Activated B cell treated with CpG ODN at 0.5 μM for 24 hours (primary cell): ENCODE data around the gene CD7. TPM values are rescaled to one million over a fixed set of nuclear protein-coding genes. Genes with fewer than 3 reads are reported as not detected.

Source experiments
- ATAC-seq: fragments of 200-7000 bp; cut with Tn5 transposase; one replicate; pipeline ENCODE4 v1.10.0; 2021; ENCODE audit warnings: low read depth, mild to moderate bottlenecking, moderate library complexity
- CTCF ChIA-PET: fragments of 350-600 bp; sonication (Branson Sonifier 250); formaldehyde crosslinking; loops from one replicate; lab custom pipeline; 2021; ENCODE audit warnings: antibody characterized with exemption; lab: Charles Lee
- POLR2A ChIA-PET: fragments of 350-600 bp; sonication (Branson Sonifier 250); formaldehyde crosslinking; loops from one replicate; lab custom pipeline; 2021; ENCODE audit warnings: antibody characterized with exemption; lab: Charles Lee
- DNase-seq: peaks from one replicate; pipeline ENCODE4 v3.0.0; 2022
- H3K27ac Mint-ChIP-seq: one replicate; pipeline ENCODE4 v1.8.0; 2020; ENCODE audit warnings: mixed read lengths
- H3K27me3 Mint-ChIP-seq: one replicate; pipeline ENCODE4 v1.8.0; 2021; ENCODE audit warnings: mixed read lengths
- H3K36me3 Mint-ChIP-seq: one replicate; pipeline ENCODE4 v1.8.0; 2021; ENCODE audit warnings: low read depth, mixed read lengths
- H3K4me1 Mint-ChIP-seq: one replicate; pipeline ENCODE4 v1.8.0; 2021; ENCODE audit warnings: mixed read lengths
- H3K4me3 Mint-ChIP-seq: one replicate; pipeline ENCODE4 v1.8.0; 2020; ENCODE audit warnings: mild to moderate bottlenecking, mixed read lengths
- H3K9me3 Mint-ChIP-seq: one replicate; pipeline ENCODE4 v1.8.0; 2020; ENCODE audit warnings: mixed read lengths
- intact Hi-C: fragments of 100-400 bp; cut with micrococcal nuclease; formaldehyde crosslinking; loops from one replicate; pipeline ENCODE4 v1.15.1; 2024
- total RNA-seq: library from RNA; stranded (reverse); gene quantifications from 2 replicates; pipeline ENCODE4 v1.2.3, GENCODE V29; 2022
- TF ChIP-seq, protein P1 (sequence below): fragments of 200-600 bp; IDR thresholded peaks from one replicate; pipeline ENCODE4 v1.8.0; 2022; ENCODE audit warnings: antibody characterized with exemption, mild to moderate bottlenecking

The CD7 gene
- total RNA-seq, 1 donor from 2014 or later: 0.42 TPM

GRCh38 chr17:82285141-82285540 lies 32.3 kb downstream of the CD7 start:
- H3K4me3 Mint-ChIP-seq: no peak overlapping the region
- no peaks in the 10 kb centered on the region for H3K36me3 Mint-ChIP-seq
- peaks cover 6% of the 10 kb centered on the region for H3K4me1 Mint-ChIP-seq
- intact Hi-C loops: no loop called here
- TF ChIP-seq, protein P1, sequence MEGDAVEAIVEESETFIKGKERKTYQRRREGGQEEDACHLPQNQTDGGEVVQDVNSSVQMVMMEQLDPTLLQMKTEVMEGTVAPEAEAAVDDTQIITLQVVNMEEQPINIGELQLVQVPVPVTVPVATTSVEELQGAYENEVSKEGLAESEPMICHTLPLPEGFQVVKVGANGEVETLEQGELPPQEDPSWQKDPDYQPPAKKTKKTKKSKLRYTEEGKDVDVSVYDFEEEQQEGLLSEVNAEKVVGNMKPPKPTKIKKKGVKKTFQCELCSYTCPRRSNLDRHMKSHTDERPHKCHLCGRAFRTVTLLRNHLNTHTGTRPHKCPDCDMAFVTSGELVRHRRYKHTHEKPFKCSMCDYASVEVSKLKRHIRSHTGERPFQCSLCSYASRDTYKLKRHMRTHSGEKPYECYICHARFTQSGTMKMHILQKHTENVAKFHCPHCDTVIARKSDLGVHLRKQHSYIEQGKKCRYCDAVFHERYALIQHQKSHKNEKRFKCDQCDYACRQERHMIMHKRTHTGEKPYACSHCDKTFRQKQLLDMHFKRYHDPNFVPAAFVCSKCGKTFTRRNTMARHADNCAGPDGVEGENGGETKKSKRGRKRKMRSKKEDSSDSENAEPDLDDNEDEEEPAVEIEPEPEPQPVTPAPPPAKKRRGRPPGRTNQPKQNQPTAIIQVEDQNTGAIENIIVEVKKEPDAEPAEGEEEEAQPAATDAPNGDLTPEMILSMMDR: no peak
- ATAC-seq (no peak), DNase-seq (no peak)
- ChIA-PET POLR2A (interaction anchor here (1.7 to 3.3 kb wide), 3 partner anchors 7 to 12 kb away, joined by 6 to 19 read pairs (median 15); partner anchors contain the start of gene CSNK1D), CTCF (no interaction called here)
- no peak overlapping the region for H3K27ac Mint-ChIP-seq
- H3K9me3 Mint-ChIP-seq: no peaks in the 10 kb centered on the region
- H3K27me3 Mint-ChIP-seq: no peaks in the 10 kb centered on the region

GRCh38 chr17:82283208-82283749 lies 34.1 kb downstream of the CD7 start:
- DNase-seq (no peak), ATAC-seq (no peak)
- TF ChIP-seq, protein P1: no peak
- intact Hi-C loops: no loop called here
- Mint-ChIP-seq H3K9me3 (no peaks in the 10 kb centered on the region), H3K27ac (no peak overlapping the region), H3K36me3 (no peaks in the 10 kb centered on the region), H3K4me3 (no peak overlapping the region), H3K4me1 (peaks cover 8% of the 10 kb centered on the region), H3K27me3 (peaks cover 2% of the 10 kb centered on the region)
- ChIA-PET CTCF (no interaction called here), POLR2A (interaction anchor here (1.9 to 3.3 kb wide), 2 partner anchors 9 to 14 kb away, joined by 15 to 19 read pairs; no protein-coding TSS in a partner anchor)

DNA sequence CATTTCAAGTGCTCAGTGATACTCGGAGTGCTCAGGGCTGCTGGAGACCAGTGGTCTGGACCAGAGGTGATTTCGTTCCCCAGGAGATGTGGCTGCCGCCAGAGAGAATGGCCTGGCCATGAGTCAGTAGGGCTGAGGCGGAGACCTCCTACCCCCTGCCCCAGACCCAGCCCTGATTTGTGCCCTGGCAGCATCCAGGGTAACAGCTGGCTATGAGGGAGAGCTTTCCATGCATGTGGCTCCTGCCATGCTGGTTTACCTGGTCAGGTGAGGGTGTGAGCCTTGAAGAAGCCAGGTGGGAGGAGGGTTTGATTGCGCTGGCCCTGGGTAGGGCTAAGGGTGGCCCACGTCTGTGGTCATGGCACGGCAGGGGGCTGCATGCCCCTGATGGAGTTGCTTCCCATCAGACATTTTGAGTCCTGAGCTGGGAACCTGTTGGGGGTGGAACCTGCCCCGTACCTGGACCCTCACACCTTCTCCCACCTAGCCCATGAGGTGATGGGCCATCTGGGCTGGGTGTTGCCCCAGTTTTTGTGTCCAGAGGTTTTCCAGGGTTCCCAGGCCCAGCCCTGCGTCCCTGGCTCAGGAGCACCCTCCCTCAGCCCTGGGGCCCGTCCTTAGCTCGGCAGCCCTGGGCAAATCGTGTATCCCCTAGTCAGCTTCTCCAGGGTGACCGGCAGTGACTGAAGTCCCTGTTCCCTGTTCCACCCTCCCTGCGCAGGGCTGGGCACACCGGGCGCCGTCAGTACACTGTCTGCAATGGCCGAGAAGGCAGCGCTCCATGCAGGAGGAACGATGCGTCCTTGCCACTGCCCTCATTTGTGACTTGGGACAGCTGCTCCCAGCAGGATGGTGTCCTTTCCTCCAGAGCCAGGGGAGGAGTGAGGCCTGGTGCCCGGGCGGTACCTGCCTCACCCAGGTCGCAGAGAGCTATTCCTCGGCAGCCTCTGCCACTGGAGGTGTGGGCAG lies 34.9 kb downstream of the CD7 start:
- no peak for ATAC-seq
- H3K4me1 Mint-ChIP-seq: peaks cover 8% of the 10 kb centered on the region

DNA sequence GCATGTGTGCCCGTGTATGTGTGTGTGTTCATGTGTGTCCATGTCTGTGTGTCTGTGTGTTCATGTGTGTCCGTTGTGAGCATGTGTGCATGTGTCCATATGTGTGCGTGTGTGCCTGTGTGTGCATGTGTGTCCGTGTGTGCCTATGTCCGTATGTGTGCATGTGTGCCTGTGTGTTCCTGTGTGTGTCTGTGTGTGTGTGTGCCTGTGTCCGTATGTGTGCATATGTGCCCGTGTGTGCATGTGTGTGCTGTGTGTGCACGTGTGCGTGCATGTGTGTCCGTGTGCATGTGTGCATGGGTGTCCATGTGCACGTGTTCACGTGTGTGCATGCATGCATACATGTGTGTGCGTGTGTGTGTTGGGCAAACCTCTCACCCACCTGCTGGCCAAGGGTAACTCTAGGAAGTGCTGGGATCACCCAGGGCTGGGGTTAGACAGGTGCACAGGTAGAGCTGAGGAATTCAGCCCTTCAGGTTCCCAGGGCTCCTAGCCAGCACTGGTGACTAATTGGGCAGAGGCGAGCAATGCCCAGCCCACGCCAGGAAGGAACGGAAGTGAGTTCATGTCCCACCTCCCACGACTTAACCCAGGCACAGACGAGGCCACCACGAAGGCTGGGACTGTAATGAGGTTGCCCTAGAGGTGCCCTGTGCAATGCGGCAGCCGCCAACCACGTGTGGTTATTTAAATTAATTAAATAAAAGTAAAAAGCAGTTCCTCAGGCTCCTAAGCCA lies 35.7 kb downstream of the CD7 start:
- intact Hi-C loops: no loop called here
- Mint-ChIP-seq H3K4me3 (no peak overlapping the region), H3K27ac (no peak overlapping the region), H3K4me1 (peaks cover 2% of the 10 kb centered on the region), H3K27me3 (peaks cover 2% of the 10 kb centered on the region), H3K9me3 (no peaks in the 10 kb centered on the region), H3K36me3 (no peaks in the 10 kb centered on the region)
- CTCF ChIA-PET: no interaction called here
- no peak for DNase-seq
- POLR2A ChIA-PET: interaction anchor here (0.8 to 1.6 kb wide), 2 partner anchors 8 to 83 kb away, joined by 3 to 6 read pairs; partner anchors contain the start of gene CSNK1D
- no peak for ATAC-seq
- TF ChIP-seq, protein P1: no peak

More for the DNA sequence above, 34.9 kb downstream of the CD7 start:
- POLR2A ChIA-PET: interaction anchor here (1.6 to 3.3 kb wide), 2 partner anchors 9 to 15 kb away, joined by 3 to 15 read pairs; partner anchors contain the start of gene CSNK1D
- no peak overlapping the region for H3K27ac Mint-ChIP-seq
- H3K27me3 Mint-ChIP-seq: peaks cover 2% of the 10 kb centered on the region
- H3K4me3 Mint-ChIP-seq: no peak overlapping the region
- TF ChIP-seq, protein P1: no peak
- no peaks in the 10 kb centered on the region for H3K9me3 Mint-ChIP-seq
- H3K36me3 Mint-ChIP-seq: no peaks in the 10 kb centered on the region
- intact Hi-C loops: no loop called here
- CTCF ChIA-PET: no interaction called here
- DNase-seq: no peak
